Stomach (tissue), 9 donors: Measurements from ENCODE around the gene RALGAPA2. TPM values are rescaled to one million over a fixed set of nuclear protein-coding genes. Genes with fewer than 3 reads are reported as not detected.

Experiments
- DNase-seq, 2 donors: peaks; one replicate each; pipeline versions ENCODE4 v3.0.0 to v3.0.0-alpha.2; 2013 to 2019
- H3K27ac ChIP-seq, 5 donors: fragments of 200-600 bp in 4 of 5; sonication (generic) in 4 of 5; one replicate each; pipeline ENCODE4 v1.5.1; 2013 to 2019; ENCODE audit warnings: mild to moderate bottlenecking in 1 of 5, moderate library complexity in 1 of 5
- H3K27me3 ChIP-seq, 3 donors: fragments of 200-600 bp; sonication (generic); one replicate each; pipeline ENCODE4 v1.5.1; 2017 to 2019; ENCODE audit warnings: mixed run types in 1 of 3
- H3K36me3 ChIP-seq, 4 donors: fragments of 200-600 bp; sonication (generic); 1 replicate in 3 of 4; 2 replicates in 1 of 4; pipeline ENCODE4 v1.5.1; 2016 to 2019
- H3K4me1 ChIP-seq, 4 donors: fragments of 200-600 bp; sonication (generic); one replicate each; pipeline ENCODE4 v1.5.1; 2016 to 2019
- H3K4me3 ChIP-seq, 4 donors: fragments of 200-600 bp; sonication (generic) in 3 of 4; one replicate each; pipeline ENCODE4 v1.5.1; 2016 to 2019; ENCODE audit warnings: mild to moderate bottlenecking in 1 of 4
- H3K9me3 ChIP-seq, 4 donors: fragments of 200-600 bp; sonication (generic); one replicate each; pipeline ENCODE4 v1.5.1; 2016 to 2019
- CTCF ChIP-seq, 7 experiments: fragments of 450-650 bp in 4 of 7; fragments of 200-600 bp in 3 of 7; sonication (generic) in 3 of 7; IDR thresholded peaks; one replicate each; pipeline ENCODE4 v1.5.1; 2016 to 2019; ENCODE audit warnings: antibody characterized with exemption in 7 of 7, control low read depth in 2 of 7, mild to moderate bottlenecking in 1 of 7
- EP300 ChIP-seq: sonication (generic); formaldehyde crosslinking; IDR thresholded peaks from one replicate; pipeline ENCODE4 v1.6.1; 2017; ENCODE audit warnings: antibody characterized with exemption
- POLR2A ChIP-seq, 4 donors: fragments of 450-650 bp; IDR thresholded peaks; one replicate each; pipeline ENCODE4 v1.6.1; 2016; ENCODE audit warnings: antibody characterized with exemption in 4 of 4, control low read depth in 2 of 4, mild to moderate bottlenecking in 1 of 4, moderate library complexity in 1 of 4
- POLR2AphosphoS5 ChIP-seq, 3 donors: sonication (generic); formaldehyde crosslinking; IDR thresholded peaks; one replicate each; pipeline ENCODE4 v1.6.1; 2016; ENCODE audit warnings: antibody characterized with exemption in 3 of 3
- WGBS, 5 donors: extraction: QIAGEN DNeasy Blood & Tissue Kit in 3 of 5; methylation state at CpG; one replicate each; pipeline versions ENCODE4 v1.1.5 to v1.1.7; 2013 to 2018; 5-methylcytosine and 5-hydroxymethylcytosine counted together
- intact Hi-C: fragments of 100-400 bp; cut with DNase I; formaldehyde crosslinking; loops from one replicate; pipeline ENCODE4 v1.15.1; 2023; ENCODE audit warnings: low total_unique reads
- polyA plus RNA-seq, 3 donors: library from polyadenylated mRNA; stranded (reverse); fragments of 200-250 nt; gene quantifications; one replicate each; pipeline ENCODE4 v1.2.3, GENCODE V29; 2013
- total RNA-seq, 5 donors: library from RNA; depleted of rRNA; stranded (reverse); fragments of >200 nt; gene quantifications; one replicate each; pipeline versions ENCODE4 v1.1.0 to v1.2.3, GENCODE V29; 2014 to 2016
- donor health status: healthy with polysubstance abuse.
- donor health status: Bipolar disorder and iron deficiency.
- donor health status: healthy.

Gene RALGAPA2
- total and polyA plus RNA-seq, 8 donors: 4.3 to 159 (median 48.7) TPM

- no peaks in the 10 kb centered on the region for H3K9me3 ChIP-seq
- no peaks in the 10 kb centered on the region for H3K4me1 ChIP-seq
- TF ChIP-seq CTCF (IDR thresholded peaks at IDR 0.05) (no peak), EP300 (no peak), POLR2AphosphoS5 (IDR thresholded peaks at IDR 0.05) (peak in 1 of 3 donors; percentile 28), POLR2A (IDR thresholded peaks at IDR 0.05) (no peak)
- DNase-seq: no peak
- H3K36me3 ChIP-seq: peaks cover 4 to 81% (median 58%) of the 10 kb centered on the region in 4 donors
- peak overlapping the region in 1 of 5 donors; percentile 54 for H3K27ac ChIP-seq
- intact Hi-C loops: no loop called here
- 48 to 69% (median 59%) methylated on average over 2 of the region's 2 CpGs for WGBS, 5 donors
- no peaks in the 10 kb centered on the region for H3K27me3 ChIP-seq
- no peak overlapping the region for H3K4me3 ChIP-seq
Measured at GRCh38 chr20:20525214-20525613, 187.2 kb downstream of the RALGAPA2 start.

GRCh38 chr20:20524756-20525155 lies 187.7 kb downstream of the RALGAPA2 start:
- H3K4me3 ChIP-seq: no peak overlapping the region
- no peaks in the 10 kb centered on the region for H3K4me1 ChIP-seq
- intact Hi-C loops: no loop called here
- H3K9me3 ChIP-seq: no peaks in the 10 kb centered on the region
- WGBS, 5 donors: 31 to 48% (median 46%) methylated on average over 2 of the region's 2 CpGs
- DNase-seq: no peak
- TF ChIP-seq POLR2A (IDR thresholded peaks at IDR 0.05): no peak
- no peak for TF ChIP-seq CTCF (IDR thresholded peaks at IDR 0.05)
- no peak for TF ChIP-seq EP300
- no peak for TF ChIP-seq POLR2AphosphoS5 (IDR thresholded peaks at IDR 0.05)
- H3K36me3 ChIP-seq: peaks cover 9 to 81% (median 58%) of the 10 kb centered on the region in 4 donors
- peak overlapping the region in 1 of 5 donors; percentile 0 for H3K27ac ChIP-seq
- no peaks in the 10 kb centered on the region for H3K27me3 ChIP-seq

GRCh38 chr20:20521736-20522135 lies 190.7 kb downstream of the RALGAPA2 start:
- WGBS, 5 donors: 91 to 100% (median 98%) methylated on average over 1 of the region's 1 CpG
- peaks cover 0 to 8% (median 2%) of the 10 kb centered on the region in 4 donors for H3K4me1 ChIP-seq
- H3K27me3 ChIP-seq: no peaks in the 10 kb centered on the region
- TF ChIP-seq EP300: no peak
- no peak for TF ChIP-seq POLR2A (IDR thresholded peaks at IDR 0.05)
- no peak for TF ChIP-seq CTCF (IDR thresholded peaks at IDR 0.05)
- TF ChIP-seq POLR2AphosphoS5 (IDR thresholded peaks at IDR 0.05): no peak
- no peak overlapping the region for H3K4me3 ChIP-seq
- no peak for DNase-seq
- H3K9me3 ChIP-seq: no peaks in the 10 kb centered on the region
- intact Hi-C loops: no loop called here
- peaks cover 11 to 64% (median 43%) of the 10 kb centered on the region in 4 donors for H3K36me3 ChIP-seq
- no peak overlapping the region for H3K27ac ChIP-seq

GRCh38 chr20:20520776-20521175 lies 191.7 kb downstream of the RALGAPA2 start:
- intact Hi-C loops: no loop called here
- no peak overlapping the region for H3K4me3 ChIP-seq
- peaks cover 11 to 65% (median 51%) of the 10 kb centered on the region in 4 donors for H3K36me3 ChIP-seq
- TF ChIP-seq CTCF (IDR thresholded peaks at IDR 0.05) (no peak), EP300 (no peak), POLR2AphosphoS5 (IDR thresholded peaks at IDR 0.05) (no peak), POLR2A (IDR thresholded peaks at IDR 0.05) (no peak)
- no peak for DNase-seq
- 91 to 94% (median 93%) methylated on average over 5 of the region's 5 CpGs for WGBS, 5 donors
- peaks cover 0 to 8% (median 2%) of the 10 kb centered on the region in 4 donors for H3K4me1 ChIP-seq
- no peak overlapping the region for H3K27ac ChIP-seq
- no peaks in the 10 kb centered on the region for H3K9me3 ChIP-seq
- no peaks in the 10 kb centered on the region for H3K27me3 ChIP-seq
